Esophagus squamous epithelium (tissue), 5 donors: Measurements from ENCODE around the gene EPC2. TPM values are rescaled to one million over a fixed set of nuclear protein-coding genes. Genes with fewer than 3 reads are reported as not detected.

Experiments used
- DNase-seq: peaks from one replicate; lab custom pipeline; 2025; lab: John Stamatoyannopoulos, UW
- H3K27ac ChIP-seq, 4 donors: fragments of 200-600 bp; sonication (generic); one replicate each; pipeline ENCODE4 v1.5.1; 2016 to 2019; ENCODE audit warnings: mild to moderate bottlenecking in 1 of 4
- H3K27me3 ChIP-seq, 4 donors: fragments of 200-600 bp; sonication (generic); 1 replicate in 3 of 4; 2 replicates in 1 of 4; pipeline versions ENCODE4 v1.5.1 to v1.6.0; 2017 to 2021; ENCODE audit warnings: antibody characterized with exemption in 1 of 4
- H3K36me3 ChIP-seq, 3 donors: fragments of 200-600 bp; sonication (generic); one replicate each; pipeline ENCODE4 v1.5.1; 2016 to 2019
- H3K4me1 ChIP-seq, 3 donors: fragments of 200-600 bp; sonication (generic); one replicate each; pipeline ENCODE4 v1.5.1; 2017 to 2019
- H3K4me3 ChIP-seq, 4 donors: fragments of 200-600 bp; sonication (generic); 1 replicate in 3 of 4; 2 replicates in 1 of 4; pipeline ENCODE4 v1.5.1; 2016 to 2019; ENCODE audit warnings: mild to moderate bottlenecking in 2 of 4, moderate library complexity in 1 of 4
- H3K9me3 ChIP-seq, 3 donors: fragments of 200-600 bp; sonication (generic); one replicate each; pipeline ENCODE4 v1.5.1; 2016 to 2019
- POLR2A ChIP-seq, 4 donors: fragments of 450-650 bp; IDR thresholded peaks; one replicate each; pipeline ENCODE4 v1.6.1; 2017; ENCODE audit warnings: antibody characterized with exemption in 4 of 4, mild to moderate bottlenecking in 4 of 4, moderate library complexity in 3 of 4
- WGBS, 2 donors: methylation state at CpG; one replicate each; pipeline ENCODE4 v1.1.5; 2018; 5-methylcytosine and 5-hydroxymethylcytosine counted together
- intact Hi-C: fragments of 100-400 bp; cut with DNase I; formaldehyde crosslinking; loops from one replicate; pipeline ENCODE4 v1.15.0; 2022
- total RNA-seq, 4 donors: library from RNA; depleted of rRNA; stranded (reverse); fragments of >200 nt; gene quantifications; one replicate each; pipeline ENCODE4 v1.1.0, GENCODE V29; 2016
- TF ChIP-seq, protein P1 (sequence below), 6 experiments: fragments of 450-650 bp in 4 of 6; fragments of 200-600 bp in 2 of 6; sonication (generic) in 2 of 6; IDR thresholded peaks; one replicate each; pipeline ENCODE4 v1.5.1; 2016 to 2019; ENCODE audit warnings: antibody characterized with exemption in 6 of 6, mild to moderate bottlenecking in 4 of 6, moderate library complexity in 4 of 6
- donor health status: DM: yes; HTN: yes; CAD: no.

EPC2 gene
- total RNA-seq, 4 donors from 2014 or later: 10.6 to 29.2 (median 15.4) TPM

DNA sequence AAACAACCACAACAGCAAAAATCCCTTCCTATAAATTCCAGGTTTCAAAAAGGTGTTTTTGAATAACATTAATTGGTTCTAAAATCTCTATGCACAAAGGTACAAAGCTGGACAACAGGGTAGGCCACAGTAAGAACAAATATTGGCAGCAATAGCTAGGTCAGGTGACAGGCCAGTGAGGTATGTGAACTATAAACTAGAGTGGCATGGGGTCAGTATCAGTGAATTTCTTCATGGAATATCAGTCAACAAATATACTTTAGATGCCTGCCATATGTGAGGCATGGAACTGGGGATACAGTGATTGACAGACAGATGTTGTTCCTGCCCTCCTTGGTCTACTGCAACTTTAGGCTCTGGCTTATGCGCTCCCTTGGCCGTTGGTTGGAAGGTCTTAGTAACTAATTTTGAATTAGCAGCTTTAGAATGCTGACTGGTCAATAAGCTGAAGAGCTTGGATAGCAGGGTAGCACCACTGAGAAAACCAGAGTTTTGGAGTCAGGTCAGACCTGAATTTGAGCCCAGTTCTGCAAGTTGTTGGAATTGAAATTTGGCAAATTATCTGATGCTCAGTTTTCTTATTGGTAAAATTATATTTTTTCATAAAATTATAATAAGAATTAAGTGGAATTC, 2.3 kb upstream of the EPC2 start:
- WGBS, 2 donors: 74 to 77% methylated on average over 2 of the region's 2 CpGs
- intact Hi-C loops: no loop called here
- H3K27ac ChIP-seq: no peak overlapping the region

DNA sequence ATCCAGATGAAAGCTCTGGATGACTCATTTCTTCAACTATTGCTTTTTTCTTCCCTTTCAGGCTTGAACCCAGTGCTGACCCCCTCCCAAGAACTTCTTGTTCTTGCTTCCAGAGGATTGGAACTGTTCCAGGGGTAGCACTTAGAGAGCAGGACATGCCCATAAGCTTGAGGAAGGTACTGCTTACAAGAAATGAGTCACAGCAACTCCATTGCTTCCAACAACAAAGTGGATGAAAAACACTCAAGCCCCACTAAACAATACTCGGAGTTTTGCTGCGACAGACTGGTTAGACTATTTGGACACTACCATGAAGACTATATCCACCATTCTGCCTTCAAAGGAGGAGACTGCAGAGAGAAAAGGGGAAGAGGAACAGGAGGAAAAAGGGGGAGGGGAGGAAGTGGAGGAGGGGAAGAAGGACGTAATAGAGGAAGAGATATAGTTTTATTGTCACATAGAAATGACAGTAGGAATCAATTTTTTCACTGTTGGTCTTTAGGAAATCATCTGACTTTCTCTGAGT, 1.6 kb upstream of the EPC2 start:
- no peak for TF ChIP-seq POLR2A (IDR thresholded peaks at IDR 0.05)
- TF ChIP-seq, protein P1, sequence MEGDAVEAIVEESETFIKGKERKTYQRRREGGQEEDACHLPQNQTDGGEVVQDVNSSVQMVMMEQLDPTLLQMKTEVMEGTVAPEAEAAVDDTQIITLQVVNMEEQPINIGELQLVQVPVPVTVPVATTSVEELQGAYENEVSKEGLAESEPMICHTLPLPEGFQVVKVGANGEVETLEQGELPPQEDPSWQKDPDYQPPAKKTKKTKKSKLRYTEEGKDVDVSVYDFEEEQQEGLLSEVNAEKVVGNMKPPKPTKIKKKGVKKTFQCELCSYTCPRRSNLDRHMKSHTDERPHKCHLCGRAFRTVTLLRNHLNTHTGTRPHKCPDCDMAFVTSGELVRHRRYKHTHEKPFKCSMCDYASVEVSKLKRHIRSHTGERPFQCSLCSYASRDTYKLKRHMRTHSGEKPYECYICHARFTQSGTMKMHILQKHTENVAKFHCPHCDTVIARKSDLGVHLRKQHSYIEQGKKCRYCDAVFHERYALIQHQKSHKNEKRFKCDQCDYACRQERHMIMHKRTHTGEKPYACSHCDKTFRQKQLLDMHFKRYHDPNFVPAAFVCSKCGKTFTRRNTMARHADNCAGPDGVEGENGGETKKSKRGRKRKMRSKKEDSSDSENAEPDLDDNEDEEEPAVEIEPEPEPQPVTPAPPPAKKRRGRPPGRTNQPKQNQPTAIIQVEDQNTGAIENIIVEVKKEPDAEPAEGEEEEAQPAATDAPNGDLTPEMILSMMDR (IDR thresholded peaks at IDR 0.05): no peak
- Histone ChIP-seq H3K9me3 (no peaks in the 10 kb centered on the region), H3K4me3 (no peak overlapping the region), H3K4me1 (peaks cover 0 to 40% (median 19%) of the 10 kb centered on the region in 3 donors), H3K27me3 (peaks cover 0 to 17% (median 0%) of the 10 kb centered on the region in 4 donors), H3K36me3 (no peaks in the 10 kb centered on the region), H3K27ac (peak overlapping the region in 2 of 4 donors; percentile 30 to 51)
- no peak for DNase-seq
- WGBS, 2 donors: 41 to 48% methylated on average over 3 of the region's 3 CpGs
- intact Hi-C loops: no loop called here

More for the DNA sequence above, 2.3 kb upstream of the EPC2 start:
- H3K36me3 ChIP-seq: no peaks in the 10 kb centered on the region
- no peak for TF ChIP-seq POLR2A (IDR thresholded peaks at IDR 0.05)
- DNase-seq: no peak
- H3K27me3 ChIP-seq: peaks cover 0 to 17% (median 0%) of the 10 kb centered on the region in 4 donors
- H3K9me3 ChIP-seq: no peaks in the 10 kb centered on the region
- peaks cover 0 to 34% (median 19%) of the 10 kb centered on the region in 3 donors for H3K4me1 ChIP-seq
- no peak overlapping the region for H3K4me3 ChIP-seq

DNA sequence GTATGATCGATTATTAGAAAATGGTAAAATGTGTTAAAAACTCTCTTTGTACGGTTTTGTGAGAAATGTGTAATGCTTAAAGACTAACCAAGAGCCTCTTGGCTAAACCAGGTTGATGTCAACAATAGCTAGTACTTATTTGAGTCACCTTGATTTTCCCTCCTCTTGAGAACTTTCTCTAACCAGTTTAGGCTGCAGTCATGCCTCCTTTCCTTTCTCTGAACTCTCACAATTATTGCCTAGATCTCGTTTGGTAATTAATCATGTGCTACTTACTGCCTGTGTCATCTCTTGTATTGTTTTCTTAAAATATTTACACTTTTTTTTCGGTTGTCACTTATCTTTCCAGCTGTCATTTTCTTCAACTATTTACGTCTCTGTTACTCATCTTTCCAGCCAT, 1.1 kb upstream of the EPC2 start:
- Histone ChIP-seq H3K36me3 (no peaks in the 10 kb centered on the region), H3K4me3 (peak overlapping the region in 3 of 4 donors; percentile 83 to 92 (median 90)), H3K27ac (peak overlapping the region in 3 of 4 donors; percentile 30 to 100 (median 51)), H3K9me3 (no peaks in the 10 kb centered on the region), H3K27me3 (peaks cover 0 to 17% (median 0%) of the 10 kb centered on the region in 4 donors), H3K4me1 (peaks cover 0 to 45% (median 19%) of the 10 kb centered on the region in 3 donors)
- WGBS, 2 donors: 18 to 21% methylated on average over 5 of the region's 5 CpGs
- TF ChIP-seq POLR2A (IDR thresholded peaks at IDR 0.05): no peak
- TF ChIP-seq, protein P1 (IDR thresholded peaks at IDR 0.05): no peak
- intact Hi-C loops: no loop called here
- no peak for DNase-seq

DNA sequence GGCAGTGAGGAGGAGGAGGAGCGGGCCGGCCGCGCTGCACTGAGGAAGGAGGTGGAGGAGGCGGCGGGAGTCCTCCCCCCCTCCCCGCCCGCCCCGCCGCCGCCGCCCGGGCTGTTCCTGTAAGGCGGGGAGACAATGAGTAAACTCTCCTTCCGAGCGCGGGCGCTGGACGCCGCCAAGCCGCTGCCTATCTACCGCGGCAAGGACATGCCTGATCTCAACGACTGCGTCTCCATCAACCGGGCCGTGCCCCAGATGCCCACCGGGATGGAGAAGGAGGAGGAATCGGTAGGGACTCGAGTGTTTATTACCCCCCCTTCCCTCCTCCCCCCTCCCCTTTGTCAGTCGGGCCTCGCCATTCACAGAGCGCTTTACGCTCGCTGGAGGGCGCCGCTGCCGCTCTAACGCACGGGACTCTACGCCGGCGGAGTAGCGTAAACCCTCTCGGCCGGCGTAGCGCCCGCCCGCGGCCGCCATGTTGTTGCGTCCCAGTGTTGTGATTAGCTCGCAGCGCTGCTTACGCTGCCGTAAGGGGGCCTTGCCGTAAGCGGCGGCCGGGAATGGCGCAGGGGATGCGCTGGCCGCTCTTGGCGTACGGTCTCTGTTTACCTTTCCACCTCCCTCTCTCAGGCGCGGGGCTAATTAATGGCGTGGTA, 460 bp downstream of the EPC2 start:
- H3K27ac ChIP-seq: peak overlapping the region; percentile 95 to 100 (median 100)
- TF ChIP-seq POLR2A (IDR thresholded peaks at IDR 0.05): no peak
- TF ChIP-seq, protein P1 (IDR thresholded peaks at IDR 0.05): peak in 4 of 6 experiments; percentile 27 to 43 (median 40)
- H3K4me3 ChIP-seq: peak overlapping the region; percentile 83 to 92 (median 88)
- no peaks in the 10 kb centered on the region for H3K9me3 ChIP-seq
- intact Hi-C loops: no loop called here
- 1% methylated on average over 20 to 28 of the region's 69 CpGs for WGBS, 2 donors
- DNase-seq: peak; percentile 79
- peaks cover 0 to 49% (median 19%) of the 10 kb centered on the region in 3 donors for H3K4me1 ChIP-seq
- no peaks in the 10 kb centered on the region for H3K36me3 ChIP-seq
- peaks cover 0 to 9% (median 0%) of the 10 kb centered on the region in 4 donors for H3K27me3 ChIP-seq

DNA sequence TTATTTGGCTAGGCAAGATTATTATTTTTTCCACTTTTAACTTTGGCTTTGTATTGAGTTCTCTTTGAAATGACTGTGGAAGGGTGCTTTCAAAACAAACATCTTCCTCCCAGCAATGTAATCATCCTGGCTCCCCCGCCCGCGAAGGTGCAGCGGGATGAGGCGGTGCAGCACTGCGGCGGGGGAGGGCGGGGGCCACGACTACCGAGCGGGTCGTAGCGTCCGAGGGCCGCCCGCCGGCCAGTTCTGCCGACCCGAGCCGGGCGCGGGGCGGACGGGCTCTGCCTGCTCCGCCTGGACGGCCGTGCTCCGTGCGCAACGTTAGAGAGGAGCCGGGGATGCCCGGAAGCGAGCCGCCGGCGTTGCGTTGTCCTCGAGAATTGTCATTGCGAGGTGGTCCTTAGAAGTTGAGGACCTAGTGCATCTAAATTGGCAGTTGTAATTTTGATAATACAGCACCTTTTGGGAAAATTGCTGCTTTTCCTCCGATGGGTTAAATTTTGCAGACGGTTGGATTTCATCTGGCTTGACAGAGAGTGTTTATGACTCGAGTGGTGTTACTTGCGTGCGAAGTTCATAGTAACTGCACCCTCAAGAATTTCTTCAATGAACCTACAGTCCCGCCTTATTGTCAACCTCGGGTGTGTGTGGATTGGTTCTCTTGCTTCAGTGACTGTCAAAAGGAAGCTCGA, 1.1 kb downstream of the EPC2 start:
- intact Hi-C loops: no loop called here
- Histone ChIP-seq H3K27ac (peak overlapping the region; percentile 95 to 100 (median 100)), H3K36me3 (no peaks in the 10 kb centered on the region), H3K27me3 (peaks cover 0 to 5% (median 0%) of the 10 kb centered on the region in 4 donors), H3K9me3 (no peaks in the 10 kb centered on the region), H3K4me3 (peak overlapping the region; percentile 83 to 92 (median 88)), H3K4me1 (peaks cover 0 to 52% (median 19%) of the 10 kb centered on the region in 3 donors)
- WGBS, 2 donors: 0% methylated on average over 31 to 34 of the region's 47 CpGs
- no peak for DNase-seq
- peak in 1 of 4 donors; percentile 43 for TF ChIP-seq POLR2A (IDR thresholded peaks at IDR 0.05)
- TF ChIP-seq, protein P1 (IDR thresholded peaks at IDR 0.05): no peak
